ENCODE measurements around the gene LEMD2. TPM values are rescaled to one million over a fixed set of nuclear protein-coding genes. Genes with fewer than 3 reads are reported as not detected.
A peak's percentile ranks its signal among the peaks of the same experiment; 100 is the strongest.
"Not testable (repeated sequence)": the region's sequence is repeated elsewhere in the genome, so short reads cannot be mapped to it uniquely, and the experiment has no call there.

The LEMD2 gene
- 10 to 100 TPM; 39.8 to 43.2 TPM for polyA plus RNA-seq

- Histone ChIP-seq H3K4me3 (ENCODE audit: low read depth in 1 of 2, low read length in 2 of 2) (peak within 1 kb of the TSS; percentile 87 to 91), H3K4me1 (ENCODE audit: control insufficient read depth in 2 of 2, insufficient read depth in 2 of 2, low read length in 1 of 2) (peaks cover 0 to 10% of the 10 kb centered on the region in 2 donors), H3K9me3 (ENCODE audit: control insufficient read depth in 2 of 2, insufficient read depth in 1 of 2, low read depth in 1 of 2, low read length in 1 of 2) (no peaks in the 10 kb centered on the region), H3K27ac (ENCODE audit: low read depth in 2 of 2, low read length in 1 of 2) (peak within 1 kb of the TSS; percentile 92 to 97), H3K36me3 (ENCODE audit: control insufficient read depth in 2 of 2, insufficient read depth in 2 of 2, low read length in 1 of 2) (peaks cover 3 to 12% of the 10 kb centered on the region in 2 donors), H3K27me3 (ENCODE audit: control insufficient read depth in 1 of 2, insufficient read depth in 2 of 2, low read length in 2 of 2) (no peaks in the 10 kb centered on the region)
- 4 to 5% methylated on average over 76 to 86 of the region's 86 CpGs for WGBS, 2 donors
Measured at GRCh38 chr6:33788694-33789549, at the start of gene LEMD2. TSS of gene LEMD2 (minus strand) at chr6:33789130. CDS start at chr6:33789116, 14 bp downstream.

GRCh38 chr6:33837971-33838665, 49.2 kb upstream of the LEMD2 start:
- no peaks in the 10 kb centered on the region for H3K36me3 ChIP-seq (ENCODE audit: control insufficient read depth in 2 of 2, insufficient read depth in 2 of 2, low read length in 1 of 2)
- peaks cover 8 to 20% of the 10 kb centered on the region in 2 donors for H3K4me1 ChIP-seq (ENCODE audit: control insufficient read depth in 2 of 2, insufficient read depth in 2 of 2, low read length in 1 of 2)
- H3K9me3 ChIP-seq (ENCODE audit: control insufficient read depth in 2 of 2, insufficient read depth in 1 of 2, low read depth in 1 of 2, low read length in 1 of 2): no peaks in the 10 kb centered on the region
- 39 to 46% methylated on average over 12 of the region's 12 CpGs for WGBS, 2 donors
- H3K27me3 ChIP-seq (ENCODE audit: control insufficient read depth in 1 of 2, insufficient read depth in 2 of 2, low read length in 2 of 2): no peaks in the 10 kb centered on the region
- H3K4me3 ChIP-seq (ENCODE audit: low read depth in 1 of 2, low read length in 2 of 2): no peak overlapping the region
- no peak overlapping the region for H3K27ac ChIP-seq (ENCODE audit: low read depth in 2 of 2, low read length in 1 of 2)

GRCh38 chr6:33836806-33837469, 48.0 kb upstream of the LEMD2 start:
- Histone ChIP-seq H3K9me3 (ENCODE audit: control insufficient read depth in 2 of 2, insufficient read depth in 1 of 2, low read depth in 1 of 2, low read length in 1 of 2) (no peaks in the 10 kb centered on the region), H3K27ac (ENCODE audit: low read depth in 2 of 2, low read length in 1 of 2) (no peak overlapping the region), H3K4me3 (ENCODE audit: low read depth in 1 of 2, low read length in 2 of 2) (no peak overlapping the region), H3K27me3 (ENCODE audit: control insufficient read depth in 1 of 2, insufficient read depth in 2 of 2, low read length in 2 of 2) (no peaks in the 10 kb centered on the region), H3K4me1 (ENCODE audit: control insufficient read depth in 2 of 2, insufficient read depth in 2 of 2, low read length in 1 of 2) (peaks cover 8 to 20% of the 10 kb centered on the region in 2 donors), H3K36me3 (ENCODE audit: control insufficient read depth in 2 of 2, insufficient read depth in 2 of 2, low read length in 1 of 2) (no peaks in the 10 kb centered on the region)
- 58 to 71% methylated on average over 3 of the region's 3 CpGs for WGBS, 2 donors

GRCh38 chr6:33834401-33835392, 45.8 kb upstream of the LEMD2 start:
- Histone ChIP-seq H3K4me3 (ENCODE audit: low read depth in 1 of 2, low read length in 2 of 2) (no peak overlapping the region), H3K36me3 (ENCODE audit: control insufficient read depth in 2 of 2, insufficient read depth in 2 of 2, low read length in 1 of 2) (no peaks in the 10 kb centered on the region)
- 53 to 72% methylated on average over 22 of the region's 22 CpGs for WGBS, 2 donors

GRCh38 chr6:33833599-33833998, 44.7 kb upstream of the LEMD2 start:
- Histone ChIP-seq H3K27ac (ENCODE audit: low read depth in 2 of 2, low read length in 1 of 2) (no peak overlapping the region), H3K4me1 (ENCODE audit: control insufficient read depth in 2 of 2, insufficient read depth in 2 of 2, low read length in 1 of 2) (peaks cover 4 to 5% of the 10 kb centered on the region in 2 donors), H3K4me3 (ENCODE audit: low read depth in 1 of 2, low read length in 2 of 2) (no peak overlapping the region), H3K27me3 (ENCODE audit: control insufficient read depth in 1 of 2, insufficient read depth in 2 of 2, low read length in 2 of 2) (no peaks in the 10 kb centered on the region), H3K9me3 (ENCODE audit: control insufficient read depth in 2 of 2, insufficient read depth in 1 of 2, low read depth in 1 of 2, low read length in 1 of 2) (no peaks in the 10 kb centered on the region), H3K36me3 (ENCODE audit: control insufficient read depth in 2 of 2, insufficient read depth in 2 of 2, low read length in 1 of 2) (no peaks in the 10 kb centered on the region)
- WGBS, 2 donors: 75 to 83% methylated on average over 6 of the region's 6 CpGs

More at GRCh38 chr6:33834401-33835392, 45.8 kb upstream of the LEMD2 start:
- Histone ChIP-seq H3K9me3 (ENCODE audit: control insufficient read depth in 2 of 2, insufficient read depth in 1 of 2, low read depth in 1 of 2, low read length in 1 of 2) (no peaks in the 10 kb centered on the region), H3K4me1 (ENCODE audit: control insufficient read depth in 2 of 2, insufficient read depth in 2 of 2, low read length in 1 of 2) (peaks cover 5 to 14% of the 10 kb centered on the region in 2 donors), H3K27ac (ENCODE audit: low read depth in 2 of 2, low read length in 1 of 2) (no peak overlapping the region), H3K27me3 (ENCODE audit: control insufficient read depth in 1 of 2, insufficient read depth in 2 of 2, low read length in 2 of 2) (no peaks in the 10 kb centered on the region)

- 92 to 94% methylated on average over 15 to 28 of the region's 32 CpGs for WGBS, 2 donors
- H3K4me3 ChIP-seq (ENCODE audit: low read depth in 1 of 2, low read length in 2 of 2); H3K27me3 ChIP-seq (ENCODE audit: control insufficient read depth in 1 of 2, insufficient read depth in 2 of 2, low read length in 2 of 2): not testable (repeated sequence)
Measured at GRCh38 chr6:33832831-33833230, 43.9 kb upstream of the LEMD2 start.

GRCh38 chr6:33831725-33832124, 42.8 kb upstream of the LEMD2 start:
- H3K9me3 ChIP-seq (ENCODE audit: control insufficient read depth in 2 of 2, insufficient read depth in 1 of 2, low read depth in 1 of 2, low read length in 1 of 2); H3K4me3 ChIP-seq (ENCODE audit: low read depth in 1 of 2, low read length in 2 of 2); H3K27ac ChIP-seq (ENCODE audit: low read depth in 2 of 2, low read length in 1 of 2); H3K36me3 ChIP-seq (ENCODE audit: control insufficient read depth in 2 of 2, insufficient read depth in 2 of 2, low read length in 1 of 2); H3K27me3 ChIP-seq (ENCODE audit: control insufficient read depth in 1 of 2, insufficient read depth in 2 of 2, low read length in 2 of 2); H3K4me1 ChIP-seq (ENCODE audit: control insufficient read depth in 2 of 2, insufficient read depth in 2 of 2, low read length in 1 of 2): not testable (repeated sequence)
- WGBS, 2 donors: 75 to 86% methylated on average over 4 of the region's 5 CpGs

More at GRCh38 chr6:33832831-33833230, 43.9 kb upstream of the LEMD2 start:
- H3K4me1 ChIP-seq (ENCODE audit: control insufficient read depth in 2 of 2, insufficient read depth in 2 of 2, low read length in 1 of 2); H3K36me3 ChIP-seq (ENCODE audit: control insufficient read depth in 2 of 2, insufficient read depth in 2 of 2, low read length in 1 of 2); H3K27ac ChIP-seq (ENCODE audit: low read depth in 2 of 2, low read length in 1 of 2); H3K9me3 ChIP-seq (ENCODE audit: control insufficient read depth in 2 of 2, insufficient read depth in 1 of 2, low read depth in 1 of 2, low read length in 1 of 2): not testable (repeated sequence)

GRCh38 chr6:33830635-33831240, 41.8 kb upstream of the LEMD2 start:
- Histone ChIP-seq H3K27me3 (ENCODE audit: control insufficient read depth in 1 of 2, insufficient read depth in 2 of 2, low read length in 2 of 2) (no peaks in the 10 kb centered on the region), H3K36me3 (ENCODE audit: control insufficient read depth in 2 of 2, insufficient read depth in 2 of 2, low read length in 1 of 2) (no peaks in the 10 kb centered on the region), H3K4me1 (ENCODE audit: control insufficient read depth in 2 of 2, insufficient read depth in 2 of 2, low read length in 1 of 2) (peaks cover 0 to 3% of the 10 kb centered on the region in 2 donors), H3K27ac (ENCODE audit: low read depth in 2 of 2, low read length in 1 of 2) (no peak overlapping the region), H3K4me3 (ENCODE audit: low read depth in 1 of 2, low read length in 2 of 2) (no peak overlapping the region), H3K9me3 (ENCODE audit: control insufficient read depth in 2 of 2, insufficient read depth in 1 of 2, low read depth in 1 of 2, low read length in 1 of 2) (no peaks in the 10 kb centered on the region)
- WGBS, 2 donors: 80 to 85% methylated on average over 21 of the region's 21 CpGs

Data from esophagus (tissue), 2 donors.